ENCODE measurements around the gene ELAVL2. TPM values are rescaled to one million over a fixed set of nuclear protein-coding genes. Genes with fewer than 3 reads are reported as not detected.

ELAVL2 gene
- total RNA-seq, 1 donor from 2014 or later, result not detected

GRCh38 chr9:23830476-23830805 lies 4.4 kb upstream of the ELAVL2 start:
- Histone ChIP-seq H3K4me3 (no peak overlapping the region), H3K27me3 (peaks cover 51% of the 10 kb centered on the region), H3K4me1 (no peaks in the 10 kb centered on the region), H3K9me3 (no peaks in the 10 kb centered on the region), H3K27ac (no peak overlapping the region), H3K36me3 (no peaks in the 10 kb centered on the region)
- intact Hi-C loops (cut with DNase I), result no loop called here
- DNase-seq (no peak), ATAC-seq (no peak)
- TF ChIP-seq CTCF (IDR thresholded peaks at IDR 0.05), result no peak

GRCh38 chr9:23829580-23830475 lies 3.8 kb upstream of the ELAVL2 start:
- Histone ChIP-seq H3K4me1 (peaks cover 2% of the 10 kb centered on the region), H3K27ac (no peak overlapping the region), H3K27me3 (peaks cover 57% of the 10 kb centered on the region), H3K9me3 (no peaks in the 10 kb centered on the region), H3K4me3 (no peak overlapping the region), H3K36me3 (no peaks in the 10 kb centered on the region)
- intact Hi-C loops (cut with DNase I), result no loop called here
- no peak for TF ChIP-seq CTCF (IDR thresholded peaks at IDR 0.05)
- no peak for DNase-seq
- no peak for ATAC-seq

- ATAC-seq (no peak), DNase-seq (no peak)
- intact Hi-C loops (cut with DNase I), result no loop called here
- peaks cover 11% of the 10 kb centered on the region for H3K4me1 ChIP-seq
- peaks cover 88% of the 10 kb centered on the region for H3K27me3 ChIP-seq
- H3K9me3 ChIP-seq, result no peaks in the 10 kb centered on the region
- no peaks in the 10 kb centered on the region for H3K36me3 ChIP-seq
- H3K27ac ChIP-seq, result no peak overlapping the region
- no peak for TF ChIP-seq CTCF (IDR thresholded peaks at IDR 0.05)
- peak overlapping the region; percentile 44 for H3K4me3 ChIP-seq
These were observed 340 bp downstream of the ELAVL2 start for GRCh38 chr9:23825700-23826099.

GRCh38 chr9:23824830-23825591 lies 1.0 kb downstream of the ELAVL2 start:
- peaks cover 89% of the 10 kb centered on the region for H3K27me3 ChIP-seq
- H3K9me3 ChIP-seq, result no peaks in the 10 kb centered on the region
- H3K4me1 ChIP-seq, result peaks cover 11% of the 10 kb centered on the region
- no peak for TF ChIP-seq CTCF (IDR thresholded peaks at IDR 0.05)
- intact Hi-C loops (cut with DNase I), result no loop called here
- no peak overlapping the region for H3K27ac ChIP-seq
- ATAC-seq, result peak; percentile 16
- H3K4me3 ChIP-seq, result peak overlapping the region; percentile 44
- peak; percentile 56 for DNase-seq
- no peaks in the 10 kb centered on the region for H3K36me3 ChIP-seq

GRCh38 chr9:23823986-23824829 lies 1.8 kb downstream of the ELAVL2 start:
- Histone ChIP-seq H3K4me1 (peaks cover 11% of the 10 kb centered on the region), H3K27ac (no peak overlapping the region), H3K27me3 (peaks cover 87% of the 10 kb centered on the region), H3K9me3 (no peaks in the 10 kb centered on the region), H3K4me3 (no peak overlapping the region), H3K36me3 (no peaks in the 10 kb centered on the region)
- intact Hi-C loops (cut with DNase I), result no loop called here
- ATAC-seq, result no peak
- no peak for DNase-seq
- TF ChIP-seq CTCF (IDR thresholded peaks at IDR 0.05), result no peak

Data from upper lobe of right lung (tissue), 1 donor.